HuH-7.5 (cell line): ENCODE data around the gene ASTN2.

ENCODE experiments used
- DNase-seq: peaks from one replicate; pipeline ENCODE4 v3.0.0; 2011; ENCODE audit warnings: low spot score

ASTN2 gene

DNA sequence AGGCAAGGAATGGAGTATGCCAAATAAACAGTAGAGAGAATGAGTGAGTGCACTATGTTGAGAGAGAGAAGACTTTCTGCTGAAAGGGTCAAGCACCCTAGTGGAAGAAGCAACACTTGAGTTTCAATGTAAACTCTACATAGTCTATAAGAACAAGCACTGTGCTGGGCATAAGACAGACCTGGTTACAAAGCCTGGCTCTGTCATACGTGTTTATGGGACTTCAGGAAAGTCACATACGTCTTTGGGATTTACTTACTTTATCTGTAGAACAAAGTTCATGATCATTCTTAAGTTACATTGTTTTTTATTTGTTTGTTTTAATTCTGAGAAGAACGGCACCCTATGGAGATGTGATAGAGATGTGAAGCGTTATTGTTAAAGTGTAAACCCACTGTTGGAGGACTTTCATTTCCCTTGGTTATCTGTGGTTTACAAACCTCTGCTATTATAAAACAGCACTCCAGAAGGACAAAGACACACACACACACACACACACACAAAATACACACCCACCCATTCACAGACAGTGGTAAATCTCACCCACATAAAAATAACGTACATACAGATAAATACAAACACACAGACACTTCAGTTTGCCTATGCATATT lies 798.4 kb downstream of the ASTN2 start:
- DNase-seq, result no peak

DNA sequence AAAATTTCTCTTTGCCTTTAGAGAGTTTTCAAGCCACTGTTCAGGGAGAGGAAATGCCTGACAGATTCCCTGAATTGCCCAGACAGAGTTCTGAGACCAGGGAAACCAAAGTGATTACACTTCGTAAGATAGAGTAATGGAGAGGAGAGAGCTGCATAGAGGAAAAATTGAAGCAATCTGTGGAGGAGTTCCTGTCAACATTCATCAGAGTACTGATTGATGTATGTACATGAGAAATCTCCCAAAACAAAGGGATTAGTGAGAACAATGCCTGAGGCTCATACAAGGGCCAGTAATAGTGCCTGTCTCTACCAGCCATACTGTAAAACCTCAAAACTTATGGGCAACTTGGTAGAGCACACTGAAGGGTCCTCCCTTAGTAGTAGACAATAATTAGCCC lies 806.8 kb downstream of the ASTN2 start:
- no peak for DNase-seq

GRCh38 chr9:116605904-116606341 lies 808.9 kb downstream of the ASTN2 start:
- DNase-seq, result no peak

GRCh38 chr9:116605060-116605459 lies 809.8 kb downstream of the ASTN2 start:
- no peak for DNase-seq

DNA sequence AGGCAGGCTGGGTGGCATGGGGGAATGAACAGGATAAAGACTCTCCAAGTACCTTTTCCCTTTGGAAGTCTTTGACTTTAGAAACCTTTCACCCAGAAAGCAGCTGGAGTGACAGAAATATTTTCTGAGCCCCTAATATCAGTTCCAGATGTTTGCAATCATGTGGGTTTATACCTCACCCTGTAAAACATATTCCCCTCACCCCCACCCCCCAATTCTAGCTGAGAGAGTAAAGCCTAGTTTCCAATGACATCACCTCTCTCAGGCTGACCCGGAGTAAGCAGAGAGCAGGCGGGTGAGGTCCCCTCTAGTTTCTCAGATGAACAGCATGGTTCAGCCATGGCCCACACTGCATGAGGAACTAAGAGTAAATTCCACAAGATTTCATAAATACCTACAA lies 810.6 kb downstream of the ASTN2 start:
- DNase-seq, result no peak

- no peak for DNase-seq
Observed at GRCh38 chr9:116599342-116599884, 815.4 kb downstream of the ASTN2 start.

DNA sequence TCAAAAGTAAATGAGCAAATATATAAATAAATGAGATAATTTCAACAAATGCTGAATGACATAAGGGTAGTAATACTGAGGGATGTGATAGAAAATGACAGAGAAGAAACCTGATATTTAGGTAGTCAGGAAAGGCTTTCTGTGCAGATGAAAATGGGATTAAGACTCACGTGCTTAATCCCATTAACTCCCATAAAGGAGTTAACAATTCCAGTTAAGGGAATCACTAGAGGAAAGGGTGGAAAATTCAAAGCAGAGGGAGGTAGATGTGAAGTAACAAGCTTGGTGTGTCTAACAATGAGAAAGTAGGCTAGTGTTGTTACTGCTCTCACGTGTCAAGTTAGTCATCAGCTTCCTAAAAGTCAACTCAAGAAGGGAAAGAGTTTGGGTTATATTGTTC lies 818.2 kb downstream of the ASTN2 start:
- DNase-seq, result no peak

- DNase-seq, result no peak
Observed at GRCh38 chr9:116594547-116594946, 820.3 kb downstream of the ASTN2 start.

GRCh38 chr9:116592970-116593369 lies 821.9 kb downstream of the ASTN2 start:
- no peak for DNase-seq

DNA sequence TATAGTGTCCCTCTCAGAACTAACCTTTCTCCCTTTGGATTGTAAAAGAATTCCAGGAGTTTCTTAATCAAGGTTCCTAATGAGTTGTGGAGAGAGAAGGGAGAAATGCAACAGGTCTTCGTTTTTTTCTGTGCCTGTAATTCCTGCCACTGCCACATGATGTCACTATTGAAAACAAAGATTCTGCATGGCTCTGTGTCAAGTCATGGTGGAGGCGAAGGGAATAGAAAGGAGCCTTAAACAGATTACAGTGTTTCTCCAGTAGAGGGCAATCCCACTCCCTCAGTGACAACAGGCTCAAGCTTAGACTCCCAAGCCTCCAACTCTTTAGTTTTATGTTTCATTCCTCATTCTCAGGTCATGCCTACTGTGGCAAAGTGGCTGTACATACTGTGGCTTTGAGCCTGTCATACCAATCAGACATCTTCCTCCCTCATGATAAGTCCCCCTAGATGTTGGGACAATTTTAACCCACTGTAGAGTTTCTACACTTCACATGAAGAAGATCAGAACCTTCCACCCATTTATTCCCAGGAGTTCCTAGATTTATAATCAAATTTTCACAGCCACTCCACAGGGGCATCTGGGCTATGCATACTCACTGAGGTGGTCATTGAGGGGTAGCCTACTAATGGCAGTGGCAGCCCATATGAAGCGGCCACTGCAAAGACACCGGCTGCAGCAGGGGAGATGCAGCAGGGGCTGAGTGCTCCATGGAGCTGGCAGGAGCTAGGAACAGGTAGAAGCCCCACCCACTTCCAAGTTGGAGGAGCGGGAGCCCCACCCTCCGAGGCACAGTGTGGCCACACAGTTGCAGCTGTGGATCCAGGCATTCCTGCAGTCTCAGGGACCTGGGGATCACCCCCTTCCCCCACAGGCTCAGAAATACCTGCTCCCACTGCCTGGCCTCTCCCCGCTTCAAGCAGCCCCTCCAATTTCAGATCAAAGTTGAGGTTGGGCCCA lies 825.2 kb downstream of the ASTN2 start:
- DNase-seq, result peak; percentile 27

DNA sequence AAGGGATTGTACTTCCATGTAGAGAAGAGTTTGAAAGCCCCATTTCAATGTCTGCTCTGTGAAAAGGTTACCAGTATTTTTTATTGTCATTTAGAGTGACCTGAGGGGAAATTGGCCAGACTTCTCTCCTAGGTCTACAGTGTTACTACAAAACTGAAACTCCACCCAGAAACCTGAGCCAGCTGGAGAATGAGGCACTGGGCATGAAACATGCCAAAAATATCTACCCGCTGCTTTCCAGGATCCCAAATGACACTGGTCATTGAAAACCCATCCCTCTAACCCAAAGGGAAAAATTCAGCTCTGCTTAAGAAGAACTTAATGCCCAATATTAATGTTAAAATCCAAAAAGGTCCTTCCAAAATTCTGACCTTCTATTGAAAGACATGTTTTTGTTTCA lies 826.9 kb downstream of the ASTN2 start:
- no peak for DNase-seq

DNA sequence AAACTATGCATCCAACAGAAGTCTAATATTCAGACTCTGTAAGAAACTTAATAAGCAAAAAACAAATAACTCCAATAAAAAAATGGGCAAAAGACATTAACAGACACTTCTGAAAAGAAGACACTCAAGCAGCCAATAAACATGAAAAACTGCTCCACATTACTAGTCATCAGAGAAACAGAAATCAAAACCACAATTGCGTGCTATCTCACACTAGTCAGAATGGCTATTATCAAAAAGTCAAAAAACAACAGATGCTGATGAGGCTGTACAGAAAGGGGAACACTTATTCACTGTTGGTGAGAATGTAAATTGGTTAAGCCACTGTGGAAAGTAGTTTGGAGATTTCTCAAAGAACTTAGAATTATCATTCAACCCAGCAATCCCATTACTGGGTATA lies 829.0 kb downstream of the ASTN2 start:
- DNase-seq, result no peak

- DNase-seq, result no peak
Observed at GRCh38 chr9:116585204-116585603, 829.7 kb downstream of the ASTN2 start.

GRCh38 chr9:116580853-116581252 lies 834.0 kb downstream of the ASTN2 start:
- no peak for DNase-seq

DNA sequence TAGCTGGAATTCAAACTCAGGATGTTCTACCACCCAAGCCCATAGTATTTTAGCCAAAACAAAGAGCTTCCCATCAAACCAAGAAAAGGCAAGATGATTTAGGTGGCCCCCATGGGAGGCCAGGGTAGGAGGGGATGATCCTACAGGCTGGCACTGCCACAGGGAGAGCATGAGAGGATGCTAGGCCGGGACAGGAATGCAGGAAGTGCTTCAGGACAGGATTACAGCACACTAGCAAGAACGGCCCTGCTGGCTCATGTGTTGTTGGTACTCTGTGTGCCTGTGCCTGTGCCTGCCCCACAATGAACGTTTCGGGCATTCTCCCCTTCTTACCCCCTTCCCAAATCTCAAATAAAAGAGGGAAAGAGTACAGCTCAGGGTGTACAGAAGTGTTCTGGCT lies 838.5 kb downstream of the ASTN2 start:
- DNase-seq, result no peak

DNA sequence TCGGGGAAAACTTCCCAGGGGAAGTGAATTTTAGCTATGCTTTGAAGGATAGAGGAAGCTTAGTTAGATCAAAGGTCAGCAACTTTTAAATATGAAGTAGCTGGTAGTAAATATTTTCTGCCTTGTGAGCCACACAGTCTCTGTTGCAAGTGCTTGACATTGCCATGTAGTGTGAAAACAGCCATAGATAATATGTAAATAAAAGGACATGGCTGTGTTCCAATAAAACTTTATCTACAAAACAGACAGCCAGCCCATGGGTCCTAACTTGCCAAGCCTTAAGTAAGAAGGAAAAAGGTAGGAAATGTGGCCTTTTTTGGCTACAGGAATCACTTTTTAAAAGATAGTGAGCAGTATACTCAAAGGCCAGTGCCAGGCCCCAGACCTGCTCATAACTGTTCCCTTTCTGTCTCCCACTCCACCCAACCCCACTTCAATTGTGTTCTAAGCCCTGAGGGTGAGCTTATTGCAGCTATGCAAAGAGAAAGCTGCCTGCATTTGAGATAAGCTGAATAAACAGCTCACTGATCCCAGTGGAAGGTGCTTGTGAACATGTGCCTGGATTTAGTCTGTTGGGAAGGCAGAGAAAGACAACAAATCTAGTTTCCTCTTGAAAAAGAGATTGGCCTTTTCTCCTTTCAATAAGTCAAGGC lies 840.7 kb downstream of the ASTN2 start:
- peak; percentile 52 for DNase-seq

DNA sequence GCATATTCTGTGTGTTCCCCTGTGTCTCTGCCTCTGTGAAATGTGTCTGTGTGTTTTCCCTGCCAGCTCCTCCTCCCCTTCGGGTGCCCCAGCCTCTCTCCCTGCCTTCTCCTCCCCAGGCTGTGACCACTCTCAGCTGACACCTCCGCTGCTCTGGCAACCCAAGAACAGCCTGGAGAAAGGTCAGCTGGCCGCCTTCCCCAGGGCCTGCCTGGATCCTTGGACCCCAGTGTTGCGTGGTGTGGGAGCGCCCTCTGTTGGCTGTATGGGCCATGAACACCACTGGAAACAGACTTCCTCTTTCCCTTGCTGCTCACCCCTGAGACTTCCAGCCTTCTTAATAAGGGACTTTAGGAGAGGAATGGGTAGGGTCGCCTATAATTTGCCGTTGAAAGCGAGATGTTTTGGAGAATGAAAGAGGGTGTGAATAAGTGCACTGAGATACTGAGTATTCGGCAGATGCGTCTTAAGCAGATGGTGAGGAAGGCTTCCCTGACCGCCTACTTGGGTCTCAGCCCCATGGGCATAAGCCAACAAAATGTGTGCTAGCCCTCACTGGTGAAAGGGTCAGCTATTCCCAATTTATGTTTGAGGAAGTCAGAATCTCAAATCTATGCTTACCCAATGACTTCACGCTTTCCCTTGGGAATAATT lies 842.6 kb downstream of the ASTN2 start:
- peak; percentile 66 for DNase-seq

DNA sequence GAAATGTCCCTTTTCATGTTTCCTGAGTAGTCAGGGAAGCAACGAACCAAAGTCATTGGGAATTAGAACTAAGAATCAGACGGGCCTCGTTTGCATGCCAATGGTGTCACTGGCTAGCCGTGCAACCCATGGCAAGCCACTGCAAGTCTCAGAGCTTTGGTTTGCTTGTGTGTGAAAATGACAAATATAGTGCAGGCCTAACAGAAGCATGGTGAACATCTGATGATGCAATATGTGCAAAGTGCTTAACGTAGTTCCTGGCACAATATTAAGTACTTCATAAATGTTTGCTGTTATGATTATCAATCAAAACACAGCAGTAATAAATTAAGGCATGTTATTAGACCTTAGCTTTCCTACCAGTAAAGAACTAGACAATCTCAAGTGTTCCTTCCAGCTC lies 845.7 kb downstream of the ASTN2 start:
- DNase-seq, result no peak

DNA sequence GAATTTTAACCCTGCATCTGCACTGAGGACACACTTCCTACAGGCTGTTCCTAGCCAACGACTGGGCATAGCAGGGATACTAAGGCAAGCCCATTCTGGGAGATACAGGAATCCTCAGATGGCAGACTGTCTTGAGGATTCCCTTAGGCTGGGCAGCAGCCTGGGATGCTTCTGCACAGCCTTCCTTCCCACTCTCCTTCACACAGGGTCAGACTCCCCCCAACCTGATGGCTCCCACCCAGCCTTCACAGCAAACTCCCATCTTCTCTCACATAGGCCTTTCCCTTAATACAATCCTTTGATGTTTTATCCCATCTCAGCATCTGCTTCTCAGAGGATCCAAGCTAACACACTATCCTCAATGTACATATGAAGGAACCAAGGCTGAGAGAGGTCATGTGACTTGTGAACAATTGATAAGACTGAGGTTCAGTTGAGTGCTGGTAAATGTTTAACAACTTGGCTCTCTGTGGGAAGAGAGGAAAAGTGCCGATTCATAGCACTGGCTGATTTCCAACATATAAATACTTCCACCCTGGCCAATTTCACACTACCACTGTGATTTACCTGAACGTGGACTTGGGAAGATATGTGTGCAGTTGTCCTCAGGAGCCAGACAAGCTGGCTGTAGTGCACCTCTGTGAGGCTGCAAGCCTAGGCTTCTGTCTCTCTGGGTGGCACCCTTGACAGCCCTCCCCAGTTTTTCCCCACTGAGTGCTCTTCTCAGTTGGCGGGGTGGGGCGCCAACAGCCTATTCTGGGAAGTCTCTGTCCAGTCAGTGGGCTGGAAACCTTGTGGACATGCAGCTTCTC lies 848.0 kb downstream of the ASTN2 start:
- DNase-seq, result no peak

DNA sequence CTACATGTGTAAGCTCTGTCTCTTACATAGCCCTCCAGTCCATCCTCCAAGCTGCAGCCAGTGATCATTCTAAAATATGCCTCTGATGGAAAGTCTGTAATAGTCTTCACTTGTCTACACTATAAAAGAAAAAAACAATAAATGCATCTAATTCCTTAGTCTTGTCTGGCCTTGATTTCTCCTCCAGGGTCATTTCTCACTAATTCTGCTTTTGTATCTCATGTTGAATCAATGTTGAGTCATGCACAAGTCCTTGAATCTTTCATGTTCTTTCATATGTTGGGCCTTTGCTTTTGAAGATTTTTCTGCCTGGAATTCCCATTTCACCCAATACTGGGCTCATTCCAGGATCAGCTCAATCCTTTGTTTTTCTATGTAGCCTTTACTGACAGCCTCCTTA lies 848.9 kb downstream of the ASTN2 start:
- DNase-seq, result no peak

DNA sequence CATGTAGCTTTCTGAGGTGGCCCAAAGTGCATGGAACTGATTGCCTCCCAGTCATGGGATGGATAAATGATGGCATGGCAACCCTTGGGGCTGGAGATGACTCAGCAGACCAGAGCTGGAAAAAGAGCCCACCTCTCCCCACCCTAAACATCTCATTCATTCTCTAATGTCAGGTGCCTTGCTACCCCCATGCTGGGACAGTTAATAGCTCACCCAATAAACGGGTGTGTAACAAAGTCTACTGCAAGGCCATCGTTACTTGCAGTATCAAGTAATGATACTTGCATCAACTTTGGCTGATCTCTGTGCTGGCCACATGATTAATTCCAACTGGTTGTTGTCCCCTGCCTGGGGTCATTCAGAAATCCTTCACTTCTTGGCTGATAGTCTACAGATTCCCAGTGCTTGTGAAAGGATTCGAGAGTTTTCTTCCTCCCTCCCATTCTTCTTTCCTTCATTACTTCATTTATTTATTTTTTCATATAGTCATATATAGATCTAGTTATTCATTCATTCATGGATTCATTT lies 850.5 kb downstream of the ASTN2 start:
- no peak for DNase-seq
